HCT116 (cell line): ENCODE results near the gene PRKCZ. TPM values are rescaled to one million over a fixed set of nuclear protein-coding genes. Genes with fewer than 3 reads are reported as not detected.

Experiments
- ATAC-seq: fragments of 200-7000 bp; cut with Tn5 transposase; 2 replicates; pipeline ENCODE4 v1.9.1; 2020; ENCODE audit warnings: mild to moderate bottlenecking, moderate library complexity
- BruUV-seq: library from RNA; stranded (reverse); fragments of 400-500 nt; replicated peaks from 2 replicates; lab custom pipeline; 2021; lab: Mats Ljungman, UMichigan
- CTCF ChIA-PET: fragments of 300-600 bp; sonication (Branson Sonifier 250); formaldehyde crosslinking; loops from one replicate; lab custom pipeline; 2021; ENCODE audit warnings: antibody characterized with exemption; lab: Charles Lee
- POLR2A ChIA-PET: fragments of 300-600, 350-600 bp; sonication (Branson Sonifier 250); formaldehyde crosslinking; loops from one replicate; lab custom pipeline; 2021; ENCODE audit warnings: antibody characterized with exemption; lab: Charles Lee
- RAD21 ChIA-PET, 2 experiments: fragments of 300-600 bp; sonication (Branson Sonifier 250); formaldehyde crosslinking; loops; one replicate each; lab custom pipeline; 2023; ENCODE audit warnings: low total read pairs in 2 of 2; ENCODE audit not compliant: uncharacterized antibody in 2 of 2, unreplicated experiment in 2 of 2, low non-redundant PET in 1 of 2; lab: Charles Lee
- DNase-seq: peaks from one replicate; pipeline ENCODE4 v3.0.0-alpha.2; 2010; ENCODE audit warnings: low read depth, low spot score
- H2AFZ ChIP-seq: fragments of 200-600 bp; shearing (Covaris generic), sonication (generic); 2 replicates; pipeline ENCODE4 v1.6.1; 2017; ENCODE audit warnings: low read depth, mixed run types, mixed read lengths, antibody characterized with exemption, low read length; ENCODE audit not compliant: poor library complexity, severe bottlenecking
- H3K27ac ChIP-seq: 2 replicates; pipeline ENCODE4 v1.5.1; 2012; ENCODE audit warnings: low read depth, low read length
- H3K27me3 ChIP-seq: fragments of 200-600 bp; sonication (generic); 2 replicates; pipeline ENCODE4 v1.6.1; 2016; ENCODE audit warnings: mixed run types, low read length, mixed read lengths; ENCODE audit not compliant: insufficient read depth
- H3K36me3 ChIP-seq, 2 experiments: fragments of 200-500 bp in 1 of 2; fragments of 200-600 bp in 1 of 2; sonication (Bioruptor generic) in 1 of 2; sonication (generic) in 1 of 2; 2 replicates each; pipeline versions ENCODE4 v1.5.1 to v1.6.1; 2014 to 2016; ENCODE audit warnings: low read length in 2 of 2, inconsistent platforms in 1 of 2, mixed read lengths in 1 of 2, mixed run types in 1 of 2; ENCODE audit not compliant: insufficient read depth in 2 of 2, control insufficient read depth in 1 of 2
- H3K4me1 ChIP-seq, 2 experiments: fragments of 200-600 bp in 1 of 2; sonication (generic) in 1 of 2; 2 replicates each; pipeline versions ENCODE4 v1.5.1 to v1.6.1; 2012 to 2017; ENCODE audit warnings: low read length in 2 of 2, inconsistent platforms in 1 of 2, mild to moderate bottlenecking in 1 of 2, mixed read lengths in 1 of 2, mixed run types in 1 of 2, moderate library complexity in 1 of 2; ENCODE audit not compliant: insufficient read depth in 2 of 2, control insufficient read depth in 1 of 2
- H3K4me2 ChIP-seq: fragments of 200-600 bp; sonication (generic); 2 replicates; pipeline ENCODE4 v1.6.1; 2017; ENCODE audit warnings: mixed run types, low read length, mixed read lengths
- H3K4me3 ChIP-seq, 2 experiments: fragments of 200-600 bp in 1 of 2; sonication (generic) in 1 of 2; replicated peaks in 1 of 2; 2 replicates each; pipeline ENCODE4 v1.5.1; 2011 to 2016; ENCODE audit warnings: low read length in 2 of 2, control low read depth in 1 of 2, low read depth in 1 of 2, mild to moderate bottlenecking in 1 of 2, mixed read lengths in 1 of 2, mixed run types in 1 of 2
- H3K79me2 ChIP-seq: fragments of 200-600 bp; sonication (generic); 2 replicates; pipeline ENCODE4 v1.6.1; 2017; ENCODE audit warnings: mild to moderate bottlenecking, mixed run types, low read length, moderate library complexity, mixed read lengths; ENCODE audit not compliant: insufficient read depth
- H3K9ac ChIP-seq: fragments of 200-600 bp; sonication (generic); 2 replicates; pipeline ENCODE4 v1.6.1; 2016; ENCODE audit warnings: low read length, mixed read lengths
- H3K9me2 ChIP-seq: fragments of 200-600 bp; sonication (generic), shearing (Covaris generic); 2 replicates; pipeline ENCODE4 v1.6.1; 2017; ENCODE audit warnings: mixed run types, mild to moderate bottlenecking, moderate library complexity; ENCODE audit not compliant: insufficient read depth
- H3K9me3 ChIP-seq, 2 experiments: fragments of 200-500 bp in 1 of 2; fragments of 200-600 bp in 1 of 2; sonication (Bioruptor generic) in 1 of 2; sonication (generic) in 1 of 2; 2 replicates each; pipeline ENCODE4 v1.6.1; 2014 to 2017; ENCODE audit warnings: low read length in 2 of 2, mixed read lengths in 2 of 2, inconsistent platforms in 1 of 2, low read depth in 1 of 2, mild to moderate bottlenecking in 1 of 2, mixed run types in 1 of 2, moderate library complexity in 1 of 2; ENCODE audit not compliant: control insufficient read depth in 1 of 2, insufficient read depth in 1 of 2
- H4K20me1 ChIP-seq: fragments of 200-600 bp; sonication (generic), shearing (Covaris generic); 2 replicates; pipeline ENCODE4 v1.6.1; 2017; ENCODE audit warnings: mixed run types, mild to moderate bottlenecking, moderate library complexity; ENCODE audit not compliant: insufficient read depth
- ATF3 ChIP-seq: IDR thresholded peaks from 2 replicates; pipeline ENCODE4 v1.6.1; 2012
- CEBPB ChIP-seq: IDR thresholded peaks from 2 replicates; pipeline ENCODE4 v1.6.1; 2012; ENCODE audit warnings: low read depth
- CTCF ChIP-seq, 3 experiments: fragments of 200-600 bp in 1 of 3; sonication (generic) in 1 of 3; IDR thresholded peaks in 2 of 3; conservative IDR thresholded peaks in 1 of 3; 2 replicates each; pipeline ENCODE4 v1.5.1; 2012 to 2017; ENCODE audit warnings: low read depth in 2 of 3, low read length in 2 of 3, antibody characterized with exemption in 1 of 3, borderline replicate concordance in 1 of 3, control low read depth in 1 of 3, mild to moderate bottlenecking in 1 of 3, mixed read lengths in 1 of 3, mixed run types in 1 of 3, moderate library complexity in 1 of 3; ENCODE audit not compliant: insufficient read depth in 1 of 3
- EGR1 ChIP-seq: IDR thresholded peaks from 2 replicates; pipeline ENCODE4 v1.6.1; 2012; ENCODE audit warnings: low read depth
- ELF1 ChIP-seq: IDR thresholded peaks from 2 replicates; pipeline ENCODE4 v1.6.1; 2012; ENCODE audit warnings: low read depth, borderline replicate concordance
- EZH2phosphoT487 ChIP-seq: fragments of 200-600 bp; IDR thresholded peaks from 2 replicates; pipeline ENCODE4 v1.6.1; 2018; ENCODE audit warnings: antibody characterized with exemption, borderline replicate concordance
- FOSL1 ChIP-seq: IDR thresholded peaks from 2 replicates; pipeline ENCODE4 v1.6.1; 2012; ENCODE audit warnings: low read depth
- JUND ChIP-seq: IDR thresholded peaks from 2 replicates; pipeline ENCODE4 v1.6.1; 2012
- MAX ChIP-seq: IDR thresholded peaks from 2 replicates; pipeline ENCODE4 v1.6.1; 2012
- POLR2A ChIP-seq: IDR thresholded peaks from 2 replicates; pipeline ENCODE4 v1.7.0; 2011; ENCODE audit warnings: borderline replicate concordance; ENCODE audit not compliant: insufficient read depth, insufficient read length; ENCODE audit errors: extremely low read depth
- POLR2AphosphoS5 ChIP-seq: IDR thresholded peaks from 2 replicates; pipeline ENCODE4 v1.6.1; 2011; ENCODE audit warnings: mild to moderate bottlenecking, low read depth, low read length, moderate library complexity
- RAD21 ChIP-seq: IDR thresholded peaks from 2 replicates; pipeline ENCODE4 v1.6.1; 2012; ENCODE audit warnings: low read depth, mild to moderate bottlenecking
- REST ChIP-seq: IDR thresholded peaks from 2 replicates; pipeline ENCODE4 v1.6.1; 2012; ENCODE audit warnings: low read depth
- SIN3A ChIP-seq: IDR thresholded peaks from 2 replicates; pipeline ENCODE4 v1.6.1; 2012; ENCODE audit warnings: low read depth
- SP1 ChIP-seq: IDR thresholded peaks from 2 replicates; pipeline ENCODE4 v1.6.1; 2012; ENCODE audit warnings: low read depth
- SRF ChIP-seq: IDR thresholded peaks from 2 replicates; pipeline ENCODE4 v1.6.1; 2012; ENCODE audit warnings: low read depth
- TCF7L2 ChIP-seq: IDR thresholded peaks from 2 replicates; pipeline ENCODE4 v1.7.0; 2011; ENCODE audit warnings: borderline replicate concordance, inconsistent platforms; ENCODE audit not compliant: insufficient read depth, insufficient read length; ENCODE audit errors: extremely low read depth
- YY1 ChIP-seq: IDR thresholded peaks from 2 replicates; pipeline ENCODE4 v1.6.1; 2011; ENCODE audit warnings: low read length, low read depth, moderate library complexity, mild to moderate bottlenecking; ENCODE audit not compliant: insufficient replicate concordance; ENCODE audit errors: extremely low read depth
- ZBTB33 ChIP-seq: IDR thresholded peaks from 2 replicates; pipeline ENCODE4 v1.6.1; 2011; ENCODE audit warnings: mild to moderate bottlenecking, low read length, moderate library complexity; ENCODE audit not compliant: insufficient replicate concordance; ENCODE audit errors: extremely low read depth
- ZFX ChIP-seq: fragments of 450-650 bp; IDR thresholded peaks from 2 replicates; pipeline ENCODE4 v1.6.1; 2017
- intact Hi-C: fragments of 100-400 bp; cut with micrococcal nuclease; formaldehyde crosslinking; loops from 2 replicates; pipeline ENCODE4 v1.10.0; 2022
- total RNA-seq: library from RNA; stranded (reverse); gene quantifications from one replicate; pipeline ENCODE4 v1.2.1, GENCODE V29; 2021; ENCODE audit not compliant: unreplicated experiment

The PRKCZ gene
- total RNA-seq, 1 experiment from 2014 or later, result 46.8 TPM

GRCh38 chr1:2202843-2203601 is 152.8 kb downstream of the PRKCZ start:
- Histone ChIP-seq H3K27ac (no peak overlapping the region), H4K20me1 (no peaks in the 10 kb centered on the region), H3K4me2 (no peak overlapping the region), H3K9ac (no peak overlapping the region), H3K27me3 (no peaks in the 10 kb centered on the region), H3K36me3 (no peaks in the 10 kb centered on the region), H2AFZ (no peak overlapping the region), H3K4me3 (no peak overlapping the region), H3K9me3 (no peaks in the 10 kb centered on the region), H3K4me1 (peaks cover 18 to 39% of the 10 kb centered on the region in 2 experiments; a peak in 3 of 4 replicates), H3K79me2 (no peaks in the 10 kb centered on the region), H3K9me2 (no peaks in the 10 kb centered on the region)
- ATAC-seq, result no peak
- ChIA-PET CTCF (interaction anchor here (1.6 to 2.5 kb wide), 2 partner anchors 8 to 179 kb away, joined by 7 to 16 read pairs; partner anchors contain the start of gene FAAP20), RAD21 (no interaction called here), POLR2A (no interaction called here)
- intact Hi-C loops, result no loop called here
- no peak for DNase-seq
- no peak for TF ChIP-seq REST
- TF ChIP-seq POLR2AphosphoS5, result no peak
- TF ChIP-seq CTCF (IDR thresholded peaks at IDR 0.05 in 2 of 3, conservative IDR thresholded peaks at IDR 0.05 in 1 of 3; ENCODE audit: borderline replicate concordance in 1 of 3, insufficient read depth in 1 of 3, low read depth in 2 of 3, low read length in 2 of 3), result no peak
- no peak for TF ChIP-seq SRF
- TF ChIP-seq SIN3A, result no peak
- TF ChIP-seq ZFX, result no peak
- TF ChIP-seq TCF7L2, result no peak
- TF ChIP-seq JUND, result no peak
- TF ChIP-seq ATF3, result no peak
- TF ChIP-seq ZBTB33, result no peak
- TF ChIP-seq CEBPB, result no peak
- TF ChIP-seq YY1, result no peak
- TF ChIP-seq ELF1, result no peak
- no peak for TF ChIP-seq FOSL1
- no peak for TF ChIP-seq EGR1
- TF ChIP-seq POLR2A, result no peak
- no peak for TF ChIP-seq EZH2phosphoT487
- no peak for TF ChIP-seq SP1
- no peak for TF ChIP-seq RAD21
- no peak for TF ChIP-seq MAX
- no TSS peak for BruUV-seq
